ENCODE measurements around the gene HAGHL. TPM values are rescaled to one million over a fixed set of nuclear protein-coding genes. Genes with fewer than 3 reads are reported as not detected.

HAGHL gene
- total and polyA plus RNA-seq, 2 donors (not counting 3 experiments of a cell fraction or from before 2014, with no cell fraction given), result 6.3 to 6.8 TPM

- H3K4me3 ChIP-seq (replicated peaks in 1 of 3; ENCODE audit: insufficient read depth in 1 of 3, low read depth in 1 of 3, low read length in 3 of 3), result peak overlapping the region; percentile 68 to 83 (median 71)
- H3K36me3 ChIP-seq (ENCODE audit: control insufficient read depth in 2 of 2, extremely low read depth in 1 of 2, insufficient read depth in 2 of 2, low read length in 2 of 2), result peaks cover 7 to 14% of the 10 kb centered on the region in 2 experiments
- H3K27me3 ChIP-seq (ENCODE audit: control insufficient read depth in 2 of 2, insufficient read depth in 2 of 2, low read length in 2 of 2), result no peaks in the 10 kb centered on the region
- peak; percentile 40 for DNase-seq (ENCODE audit: low read depth, low spot score)
- CTCF ChIA-PET, result interaction anchor here (0.7 to 1.8 kb wide), 6 partner anchors 13 to 289 kb away, joined by 3 to 5 read pairs (median 4); no protein-coding TSS in a partner anchor
- H3K4me2 ChIP-seq (ENCODE audit: insufficient read depth, low read length), result peak overlapping the region; percentile 66
- peaks cover 20% of the 10 kb centered on the region for H3K4me1 ChIP-seq (ENCODE audit: control insufficient read depth, extremely low read depth, insufficient read depth, low read length)
- no peak overlapping the region for H2AFZ ChIP-seq (ENCODE audit: low read depth, low read length)
- H3K9me3 ChIP-seq (replicated peaks; ENCODE audit: control insufficient read depth, insufficient read depth, low read length), result no peaks in the 10 kb centered on the region
- no TSS peak for BruUV-seq (replicated peaks)
- POLR2A ChIA-PET, result interaction anchor here (0.9 kb wide), 1 partner anchor 9 kb away, joined by 5 read pairs; the partner anchor contains the start of gene WDR24
- no peak for TF ChIP-seq EZH2 (IDR thresholded peaks at IDR 0.05; ENCODE audit: borderline replicate concordance, low read depth, low read length, severe bottlenecking)
- TF ChIP-seq CTCF (IDR thresholded peaks at IDR 0.05; ENCODE audit: extremely low read depth in 1 of 2, insufficient read depth in 1 of 2, low read depth in 1 of 2, low read length in 2 of 2), result peak in 1 of 2 donors; percentile 15
- H3K9me1 ChIP-seq (replicated peaks; ENCODE audit: control insufficient read depth, extremely low read depth, insufficient read depth, low read length), result no peaks in the 10 kb centered on the region
- no peaks in the 10 kb centered on the region for H4K20me1 ChIP-seq (replicated peaks; ENCODE audit: control insufficient read depth, extremely low read depth, insufficient read depth, low read length)
- H3K79me2 ChIP-seq (ENCODE audit: control insufficient read depth, insufficient read depth, low read length), result peaks cover 31% of the 10 kb centered on the region
- intact Hi-C loops (cut with micrococcal nuclease) (no loop called here), dilution Hi-C loops (cut with MboI; ENCODE audit: extremely low pct_ligation_motif_present, low sequenced_read_pairs) (no loop called here)
- FAIRE-seq, result no peak
- no peak overlapping the region for H3K27ac ChIP-seq (ENCODE audit: insufficient read depth, low read depth, low read length)
- peak overlapping the region; percentile 49 for H3K9ac ChIP-seq (replicated peaks; ENCODE audit: extremely low read depth, insufficient read depth, low read length)
These were observed 45.8 kb upstream of the HAGHL start for GRCh38 chr16:680967-681745.
